IMR-90 (cell line): ENCODE measurements around the gene CENPV. TPM values are rescaled to one million over a fixed set of nuclear protein-coding genes. Genes with fewer than 3 reads are reported as not detected.

ENCODE experiments used
- ATAC-seq: fragments of 200-7000 bp; cut with Tn5 transposase; 2 replicates; pipeline ENCODE4 v1.9.1; 2020; ENCODE audit warnings: low read depth, mild to moderate bottlenecking, moderate library complexity
- BruUV-seq: library from RNA; stranded (reverse); fragments of 400-500 nt; replicated peaks from 2 replicates; lab custom pipeline; 2021; lab: Mats Ljungman, UMichigan
- CTCF ChIA-PET: fragments of 300-600 bp; formaldehyde crosslinking; extraction: SDS; loops from one replicate; lab custom pipeline; 2021; ENCODE audit warnings: antibody characterized with exemption; lab: Yijun Ruan, JAX
- POLR2A ChIA-PET: fragments of 300-600 bp; sonication (Branson Sonifier 250); formaldehyde crosslinking; loops from one replicate; lab custom pipeline; 2022; ENCODE audit warnings: antibody characterized with exemption; ENCODE audit not compliant: unreplicated experiment; lab: Charles Lee
- DNase-seq: peaks from one replicate; pipeline ENCODE4 v3.0.0; 2013
- H2AFZ ChIP-seq: replicated peaks from 2 replicates; pipeline ENCODE3; 2013; ENCODE audit warnings: low read length, mild to moderate bottlenecking; ENCODE audit not compliant: poor library complexity
- H2AK5ac ChIP-seq: 2 replicates; pipeline ENCODE4 v1.6.1; 2013; ENCODE audit warnings: low read depth, low read length, inconsistent platforms
- H2AK9ac ChIP-seq: replicated peaks from 2 replicates; pipeline ENCODE3; 2013; ENCODE audit warnings: mild to moderate bottlenecking, low read depth, low read length, moderate library complexity; ENCODE audit not compliant: poor library complexity
- H2BK120ac ChIP-seq: 2 replicates; pipeline ENCODE4 v1.6.1; 2013; ENCODE audit warnings: low read depth, low read length, inconsistent platforms
- H2BK15ac ChIP-seq: 3 replicates; pipeline ENCODE4 v1.6.1; 2013; ENCODE audit warnings: low read depth, low read length, inconsistent platforms
- H2BK20ac ChIP-seq: 2 replicates; pipeline ENCODE4 v1.6.1; 2013; ENCODE audit warnings: low read depth, mild to moderate bottlenecking, inconsistent platforms, low read length, moderate library complexity
- H2BK5ac ChIP-seq: 2 replicates; pipeline ENCODE4 v1.6.1; 2013; ENCODE audit warnings: mild to moderate bottlenecking, low read depth, low read length, inconsistent platforms; ENCODE audit not compliant: poor library complexity, severe bottlenecking
- H3K14ac ChIP-seq: replicated peaks from 2 replicates; pipeline ENCODE4 v1.6.1; 2013; ENCODE audit warnings: low read depth, low read length, inconsistent platforms
- H3K18ac ChIP-seq: 2 replicates; pipeline ENCODE4 v1.6.1; 2013; ENCODE audit warnings: low read depth, low read length, control low read depth
- H3K23ac ChIP-seq: 2 replicates; pipeline ENCODE4 v1.6.1; 2013; ENCODE audit warnings: low read depth, low read length, inconsistent platforms
- H3K27ac ChIP-seq: 2 replicates; pipeline ENCODE4 v1.5.1; 2013; ENCODE audit warnings: mild to moderate bottlenecking, control low read depth, low read length; ENCODE audit not compliant: insufficient read depth
- H3K27me3 ChIP-seq: 2 replicates; pipeline ENCODE4 v1.6.1; 2013; ENCODE audit warnings: low read length; ENCODE audit not compliant: control insufficient read depth, insufficient read depth
- H3K36me3 ChIP-seq: 2 replicates; pipeline ENCODE4 v1.6.1; 2013; ENCODE audit warnings: low read length, mixed read lengths; ENCODE audit not compliant: control insufficient read depth, insufficient read depth
- H3K4ac ChIP-seq: 2 replicates; pipeline ENCODE4 v1.6.1; 2013; ENCODE audit warnings: low read depth, low read length, inconsistent platforms
- H3K4me1 ChIP-seq: 2 replicates; pipeline ENCODE4 v1.6.1; 2013; ENCODE audit warnings: low read length, mixed read lengths; ENCODE audit not compliant: control insufficient read depth, insufficient read depth
- H3K4me2 ChIP-seq: 2 replicates; pipeline ENCODE4 v1.6.1; 2013; ENCODE audit warnings: low read depth, mild to moderate bottlenecking, control low read depth, low read length, moderate library complexity
- H3K4me3 ChIP-seq: 2 replicates; pipeline ENCODE4 v1.5.1; 2013; ENCODE audit warnings: low read depth, mild to moderate bottlenecking, control low read depth, low read length, moderate library complexity; ENCODE audit not compliant: insufficient read depth
- H3K56ac ChIP-seq: 2 replicates; pipeline ENCODE4 v1.6.1; 2013; ENCODE audit warnings: low read length, inconsistent platforms; ENCODE audit not compliant: insufficient read depth; ENCODE audit errors: extremely low read depth
- H3K79me1 ChIP-seq, 2 experiments: 2 replicates each; pipeline ENCODE4 v1.6.1; 2013; ENCODE audit warnings: low read length in 2 of 2, inconsistent platforms in 1 of 2, low read depth in 1 of 2
- H3K9ac ChIP-seq: 2 replicates; pipeline ENCODE4 v1.6.1; 2013; ENCODE audit warnings: low read depth, low read length, control low read depth
- H3K9me1 ChIP-seq: 2 replicates; pipeline ENCODE4 v1.6.1; 2013; ENCODE audit warnings: low read length, inconsistent platforms; ENCODE audit not compliant: insufficient read depth
- H3K9me3 ChIP-seq: 2 replicates; pipeline ENCODE4 v1.6.1; 2013; ENCODE audit warnings: low read length; ENCODE audit not compliant: control insufficient read depth, insufficient read depth
- H4K20me1 ChIP-seq: 2 replicates; pipeline ENCODE4 v1.6.1; 2013; ENCODE audit warnings: low read length, inconsistent platforms; ENCODE audit not compliant: insufficient read depth
- H4K5ac ChIP-seq: 2 replicates; pipeline ENCODE4 v1.6.1; 2013; ENCODE audit warnings: mild to moderate bottlenecking, low read depth, low read length, control low read depth
- H4K8ac ChIP-seq, 2 experiments: 2 replicates each; pipeline ENCODE4 v1.6.1; 2013; ENCODE audit warnings: low read depth in 2 of 2, low read length in 2 of 2, control low read depth in 1 of 2, inconsistent platforms in 1 of 2
- H4K91ac ChIP-seq: 2 replicates; pipeline ENCODE4 v1.6.1; 2013; ENCODE audit warnings: low read depth, low read length, inconsistent platforms; ENCODE audit not compliant: insufficient read depth
- BHLHE40 ChIP-seq: fragments of 150-350 bp; IDR thresholded peaks from 2 replicates; pipeline ENCODE4 v1.6.1; 2016; ENCODE audit warnings: mild to moderate bottlenecking, low read depth, low read length
- CEBPB ChIP-seq: IDR thresholded peaks from 2 replicates; pipeline ENCODE4 v1.6.1; 2012; ENCODE audit warnings: low read depth, low read length, improper control_type of control experiment
- CHD1 ChIP-seq: IDR thresholded peaks from 2 replicates; pipeline ENCODE4 v1.6.1; 2012; ENCODE audit warnings: low read depth, low read length, improper control_type of control experiment
- CTCF ChIP-seq: conservative IDR thresholded peaks from 2 replicates; pipeline ENCODE4 v1.5.1; 2012; ENCODE audit warnings: mild to moderate bottlenecking, low read depth, low read length, improper control_type of control experiment
- ELK1 ChIP-seq: fragments of 150-350 bp; IDR thresholded peaks from 2 replicates; pipeline ENCODE4 v1.6.1; 2016; ENCODE audit warnings: low read depth, mild to moderate bottlenecking, low read length, moderate library complexity, borderline replicate concordance
- FOS ChIP-seq: fragments of 150-350 bp; IDR thresholded peaks from 2 replicates; pipeline ENCODE4 v1.6.1; 2016; ENCODE audit warnings: low read depth, low read length
- MAFK ChIP-seq: IDR thresholded peaks from 2 replicates; pipeline ENCODE4 v1.6.1; 2012; ENCODE audit warnings: low read depth, low read length, improper control_type of control experiment
- MAZ ChIP-seq: IDR thresholded peaks from 2 replicates; pipeline ENCODE4 v1.6.1; 2012; ENCODE audit warnings: low read depth, mild to moderate bottlenecking, low read length, improper control_type of control experiment, moderate library complexity, borderline replicate concordance
- MXI1 ChIP-seq: IDR thresholded peaks from 2 replicates; pipeline ENCODE4 v1.6.1; 2012; ENCODE audit warnings: low read depth, mild to moderate bottlenecking, low read length, moderate library complexity, borderline replicate concordance
- NFE2L2 ChIP-seq: fragments of 150-350 bp; IDR thresholded peaks from 2 replicates; pipeline ENCODE4 v1.6.1; 2016; ENCODE audit warnings: low read depth, mild to moderate bottlenecking, low read length
- POLR2A ChIP-seq: IDR thresholded peaks from 2 replicates; pipeline ENCODE4 v1.6.1; 2012; ENCODE audit warnings: mild to moderate bottlenecking, low read depth, low read length
- RAD21 ChIP-seq: IDR thresholded peaks from 2 replicates; pipeline ENCODE4 v1.6.1; 2012; ENCODE audit warnings: low read length, improper control_type of control experiment
- RCOR1 ChIP-seq: IDR thresholded peaks from 2 replicates; pipeline ENCODE4 v1.6.1; 2012; ENCODE audit warnings: mild to moderate bottlenecking, low read length, improper control_type of control experiment; ENCODE audit not compliant: insufficient replicate concordance
- RFX5 ChIP-seq: IDR thresholded peaks from 2 replicates; pipeline ENCODE4 v1.8.0; 2012; ENCODE audit warnings: low read depth, mild to moderate bottlenecking, low read length, moderate library complexity
- SMC3 ChIP-seq: fragments of 150-350 bp; IDR thresholded peaks from 2 replicates; pipeline ENCODE4 v1.6.1; 2016; ENCODE audit warnings: low read depth, mild to moderate bottlenecking, antibody characterized with exemption, low read length, moderate library complexity
- WGBS, 2 experiments: methylation state at CpG; one replicate each; pipeline versions ENCODE4 v1.1.5 to v1.1.7; 2013; ENCODE audit warnings: missing lambda C conversion rate in 2 of 2; ENCODE audit not compliant: insufficient read length in 1 of 2; ENCODE audit errors: extremely low coverage in 2 of 2; 5-methylcytosine and 5-hydroxymethylcytosine counted together
- dilution Hi-C: fragments of 300-500 bp; cut with HindIII; formaldehyde crosslinking; loops from one replicate; pipeline ENCODE4 v1.14.3; 2018; ENCODE audit warnings: low sequenced_read_pairs; ENCODE audit not compliant: unreplicated experiment
- in situ Hi-C: fragments of 300-500 bp; cut with MboI; formaldehyde crosslinking; loops from 3 replicates; pipeline ENCODE4 v1.14.3; 2019; ENCODE audit warnings: low sequenced_read_pairs, inconsistent platforms, mixed read lengths
- intact Hi-C: fragments of 100-400 bp; cut with micrococcal nuclease; formaldehyde crosslinking; loops from 2 replicates; pipeline ENCODE4 v1.10.0; 2022
- polyA plus RNA-seq, 3 experiments: library from polyadenylated mRNA; depleted of rRNA; stranded (reverse); fragments of >200 nt; gene quantifications; 2 replicates each; pipeline ENCODE4 v1.2.3, GENCODE V29; 2012; ENCODE audit warnings: low replicate concordance in 1 of 3
- total RNA-seq: library from RNA; depleted of rRNA; stranded (reverse); fragments of >200 nt; gene quantifications from 2 replicates; pipeline ENCODE4 v1.2.3, GENCODE V29; 2012
- TF ChIP-seq, protein P1 (sequence below): fragments of 150-350 bp; IDR thresholded peaks from 2 replicates; pipeline ENCODE4 v1.6.1; 2017; ENCODE audit warnings: mild to moderate bottlenecking, antibody characterized with exemption, low read length, low read depth

CENPV gene
- total and polyA plus RNA-seq, 2 of the 4 experiments (the other 2 are of a cell fraction): 35.3 to 49.8 TPM

DNA sequence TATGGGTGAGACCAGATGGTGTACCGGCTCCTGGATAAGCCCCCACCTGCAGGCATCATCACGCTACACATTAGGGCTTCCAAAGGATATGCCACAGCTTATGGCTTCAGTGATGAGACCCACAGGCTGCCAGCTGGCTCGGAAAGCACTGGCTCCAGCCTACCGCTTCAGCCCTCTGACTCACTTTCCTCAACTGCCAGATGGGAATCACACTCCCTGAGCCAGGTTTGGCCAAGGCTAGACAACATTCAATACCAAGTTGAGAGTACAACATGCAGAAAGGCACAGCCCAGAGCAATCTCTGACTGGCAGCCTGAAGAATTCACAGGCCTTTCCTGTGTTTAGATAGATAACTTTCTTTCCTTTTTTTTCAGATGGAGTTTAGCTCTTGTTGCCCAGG is 10.3 kb downstream of the CENPV start:
- intact Hi-C loops: no loop called here
- BruUV-seq: no TSS peak
- TF ChIP-seq MAZ: no peak
- TF ChIP-seq NFE2L2: no peak
- no peak for TF ChIP-seq CHD1
- TF ChIP-seq SMC3: no peak
- TF ChIP-seq RFX5: no peak
- TF ChIP-seq CTCF: no peak
- TF ChIP-seq, protein P1, sequence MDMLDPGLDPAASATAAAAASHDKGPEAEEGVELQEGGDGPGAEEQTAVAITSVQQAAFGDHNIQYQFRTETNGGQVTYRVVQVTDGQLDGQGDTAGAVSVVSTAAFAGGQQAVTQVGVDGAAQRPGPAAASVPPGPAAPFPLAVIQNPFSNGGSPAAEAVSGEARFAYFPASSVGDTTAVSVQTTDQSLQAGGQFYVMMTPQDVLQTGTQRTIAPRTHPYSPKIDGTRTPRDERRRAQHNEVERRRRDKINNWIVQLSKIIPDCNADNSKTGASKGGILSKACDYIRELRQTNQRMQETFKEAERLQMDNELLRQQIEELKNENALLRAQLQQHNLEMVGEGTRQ: no peak
- TF ChIP-seq POLR2A: no peak
- no peak for TF ChIP-seq BHLHE40
- TF ChIP-seq RAD21: no peak
- TF ChIP-seq CEBPB: no peak
- no peak for TF ChIP-seq MXI1
- TF ChIP-seq ELK1: no peak
- TF ChIP-seq FOS: no peak
- no peak for TF ChIP-seq RCOR1
- TF ChIP-seq MAFK: no peak

More for the DNA sequence above, 10.3 kb downstream of the CENPV start:
- Histone ChIP-seq H3K18ac (no peak overlapping the region), H2AK9ac (no peak overlapping the region), H2BK120ac (no peak overlapping the region), H2BK20ac (no peak overlapping the region), H3K4ac (no peak overlapping the region), H4K91ac (no peak overlapping the region), H2BK5ac (no peak overlapping the region), H3K79me1 (no peaks in the 10 kb centered on the region), H3K4me3 (no peak overlapping the region), H3K4me1 (no peaks in the 10 kb centered on the region; the same call in 1 of the 2 replicates), H3K14ac (no peak overlapping the region), H2AK5ac (no peak overlapping the region), H3K23ac (no peak overlapping the region), H3K36me3 (peaks cover 13% of the 10 kb centered on the region), H4K5ac (no peak overlapping the region), H3K56ac (no peak overlapping the region), H2BK15ac (no peak overlapping the region), H3K27me3 (no peaks in the 10 kb centered on the region), H3K27ac (no peak overlapping the region), H3K9ac (no peak overlapping the region), H4K8ac (no peak overlapping the region), H4K20me1 (no peaks in the 10 kb centered on the region), H3K9me3 (no peaks in the 10 kb centered on the region), H2AFZ (no peak overlapping the region), H3K4me2 (no peak overlapping the region), H3K9me1 (peaks cover 9% of the 10 kb centered on the region; the same call in 1 of the 2 replicates)
- dilution Hi-C loops: no loop called here
- ATAC-seq (peak; percentile 66), DNase-seq (peak; percentile 70)
- ChIA-PET POLR2A (no interaction called here), CTCF (no interaction called here)
- WGBS, 2 experiments: 88% methylated on average over 3 of the region's 4 CpGs; no CpG with 5 or more reads in 1 of the 2 experiments
- in situ Hi-C loops: no loop called here
